ENCODE data around the gene GIT2. TPM values are rescaled to one million over a fixed set of nuclear protein-coding genes. Genes with fewer than 3 reads are reported as not detected.

GIT2 gene
- total and polyA plus RNA-seq, 2 of the 8 experiments (the other 6 are each of a cell fraction or from before 2014, with no cell fraction given), result 9.6 to 20.7 TPM

GRCh38 chr12:109890620-109891170 is 105.5 kb downstream of the GIT2 start:
- no peak overlapping the region for H2BK20ac ChIP-seq (ENCODE audit: low read length)
- H3K23ac ChIP-seq (ENCODE audit: insufficient read length), result no peak overlapping the region
- H2BK12ac ChIP-seq (ENCODE audit: low read depth, low read length), result no peak overlapping the region
- ChIA-PET POLR2A (ENCODE audit: partially characterized antibody) (interaction anchor here (0.6 to 1.6 kb wide), 2 partner anchors 9 to 598 kb away, joined by 3 read pairs; no protein-coding TSS in a partner anchor), CTCF (ENCODE audit: partially characterized antibody) (interaction anchor here (0.6 to 2.0 kb wide), 5 partner anchors 20 to 45 kb away, joined by 3 to 7 read pairs (median 3); no protein-coding TSS in a partner anchor)
- H3K36me3 ChIP-seq (ENCODE audit: control insufficient read depth in 2 of 4, insufficient read depth in 4 of 4, low read length in 3 of 4), result no peaks in the 10 kb centered on the region
- no peaks in the 10 kb centered on the region for H3K79me2 ChIP-seq (ENCODE audit: control insufficient read depth in 1 of 2, insufficient read depth in 2 of 2, low read length in 2 of 2)
- no peak overlapping the region for H3K14ac ChIP-seq (ENCODE audit: insufficient read length)
- H4K20me1 ChIP-seq (replicated peaks in 1 of 2; ENCODE audit: control insufficient read depth in 1 of 2, insufficient read depth in 2 of 2, low read length in 2 of 2), result no peaks in the 10 kb centered on the region
- H3K4ac ChIP-seq (replicated peaks; ENCODE audit: insufficient read length, low read depth, low read length), result no peak overlapping the region
- H3K9ac ChIP-seq (replicated peaks in 1 of 4; ENCODE audit: extremely low read depth in 1 of 4, low read depth in 3 of 4, low read length in 3 of 4), result no peak overlapping the region
- H4K91ac ChIP-seq (replicated peaks; ENCODE audit: insufficient read length, low read length), result no peak overlapping the region
- no peak overlapping the region for H2AK5ac ChIP-seq (ENCODE audit: low read depth, low read length)
- H3K27ac ChIP-seq (ENCODE audit: low read depth, low read length), result no peak overlapping the region
- H3K23me2 ChIP-seq (ENCODE audit: low read depth, low read length), result no peaks in the 10 kb centered on the region
- no peak overlapping the region for H2BK5ac ChIP-seq (ENCODE audit: low read depth, low read length)
- H3K56ac ChIP-seq (replicated peaks; ENCODE audit: insufficient read length, low read depth, low read length), result no peak overlapping the region
- DNase-seq (ENCODE audit: low read depth in 1 of 2, low spot score in 2 of 2) (no peak), FAIRE-seq (no peak)
- H2BK120ac ChIP-seq (replicated peaks; ENCODE audit: low read depth, low read length), result no peak overlapping the region
- peaks cover 0 to 11% (median 8%) of the 10 kb centered on the region in 4 experiments; a peak in 4 of 7 replicates for H3K27me3 ChIP-seq (replicated peaks in 1 of 4; ENCODE audit: control insufficient read depth in 3 of 4, extremely low read depth in 1 of 4, insufficient read depth in 3 of 4, low read length in 3 of 4)
- H3K4me3 ChIP-seq (ENCODE audit: extremely low read depth in 1 of 4, insufficient read depth in 2 of 4, low read depth in 3 of 4, low read length in 4 of 4), result no peak overlapping the region
- no peak overlapping the region for H3K18ac ChIP-seq (ENCODE audit: extremely low read depth, low read length)
- no peak overlapping the region for H4K5ac ChIP-seq (ENCODE audit: insufficient read length, low read depth, low read length)
- no peak overlapping the region for H2AFZ ChIP-seq (ENCODE audit: low read length)
- no peak overlapping the region for H4K8ac ChIP-seq (ENCODE audit: extremely low read depth, insufficient read depth, low read length)
- WGBS, 2 experiments (ENCODE audit: extremely low coverage in 1 of 2, insufficient coverage in 1 of 2, insufficient read length in 1 of 2, insufficient replicate concordance in 2 of 2, low coverage in 1 of 2, low lambda C conversion rate in 2 of 2, missing lambda C conversion rate in 1 of 2), result 87% methylated on average over 13 of the region's 13 CpGs; no CpG with 5 or more reads in 1 of the 2 experiments
- H3K79me1 ChIP-seq (ENCODE audit: low read depth, low read length), result no peaks in the 10 kb centered on the region
- H3K4me2 ChIP-seq (ENCODE audit: insufficient read depth in 1 of 2, low read depth in 2 of 2, low read length in 2 of 2), result no peak overlapping the region
- no peaks in the 10 kb centered on the region for H3K9me3 ChIP-seq (ENCODE audit: insufficient read depth in 2 of 2, low read depth in 1 of 2, low read length in 1 of 2)
- no peak overlapping the region for H2BK15ac ChIP-seq (ENCODE audit: low read length)
- H3K4me1 ChIP-seq (replicated peaks in 1 of 4; ENCODE audit: control insufficient read depth in 3 of 4, insufficient read depth in 4 of 4, low read length in 3 of 4), result peaks cover 0 to 4% (median 0%) of the 10 kb centered on the region in 4 experiments; a peak in 1 of 7 replicates
- TF ChIP-seq RBBP5 (IDR thresholded peaks at IDR 0.05; ENCODE audit: borderline replicate concordance, low read depth, low read length), result no peak
- no peak for TF ChIP-seq CHD1 (IDR thresholded peaks at IDR 0.05; ENCODE audit: low read depth, low read length)
- TF ChIP-seq SP2 (IDR thresholded peaks at IDR 0.05; ENCODE audit: low read length), result no peak
- TF ChIP-seq BACH1 (IDR thresholded peaks at IDR 0.05; ENCODE audit: low read length), result no peak
- TF ChIP-seq GABPA (IDR thresholded peaks at IDR 0.05; ENCODE audit: borderline replicate concordance, insufficient read depth, low read length), result no peak
- no peak for TF ChIP-seq JUND (IDR thresholded peaks at IDR 0.05; ENCODE audit: low read length)
- no peak for TF ChIP-seq SIRT6 (IDR thresholded peaks at IDR 0.05; ENCODE audit: low read length)
- TF ChIP-seq EZH2 (IDR thresholded peaks at IDR 0.05; ENCODE audit: low read depth, low read length, severe bottlenecking), result no peak
- TF ChIP-seq HDAC6 (IDR thresholded peaks at IDR 0.05; ENCODE audit: low read depth, low read length), result no peak
- no peak for TF ChIP-seq NRF1 (IDR thresholded peaks at IDR 0.05; ENCODE audit: low read depth, low read length)
- no peak for TF ChIP-seq SP1 (IDR thresholded peaks at IDR 0.05; ENCODE audit: low read depth, low read length)
- TF ChIP-seq CBX8 (IDR thresholded peaks at IDR 0.05; ENCODE audit: borderline replicate concordance, low read depth, low read length), result no peak
- TF ChIP-seq SP4 (IDR thresholded peaks at IDR 0.05; ENCODE audit: low read length), result no peak
